ENCODE results near the gene GRIK3.

The GRIK3 gene

GRCh38 chr1:37047542-37047941 lies 13.2 kb upstream of the GRIK3 start:
- in situ Hi-C loops (cut with MboI; ENCODE audit: low sequenced_read_pairs) = no loop called here

- in situ Hi-C loops (cut with MboI; ENCODE audit: low sequenced_read_pairs) = no loop called here
Observed at GRCh38 chr1:37043101-37043500, 8.8 kb upstream of the GRIK3 start.

- in situ Hi-C loops (cut with MboI; ENCODE audit: low sequenced_read_pairs) = no loop called here
Observed at GRCh38 chr1:37042506-37042905, 8.2 kb upstream of the GRIK3 start.

GRCh38 chr1:37041483-37041882 lies 7.2 kb upstream of the GRIK3 start:
- in situ Hi-C loops (cut with MboI; ENCODE audit: low sequenced_read_pairs) = no loop called here

GRCh38 chr1:37040773-37041172 lies 6.5 kb upstream of the GRIK3 start:
- in situ Hi-C loops (cut with MboI; ENCODE audit: low sequenced_read_pairs) = no loop called here

- in situ Hi-C loops (cut with MboI; ENCODE audit: low sequenced_read_pairs) = no loop called here
Observed at GRCh38 chr1:37040261-37040660, 5.9 kb upstream of the GRIK3 start.

GRCh38 chr1:37038227-37039093 lies 4.1 kb upstream of the GRIK3 start:
- in situ Hi-C loops (cut with MboI; ENCODE audit: low sequenced_read_pairs) = no loop called here

GRCh38 chr1:37037690-37038089 lies 3.4 kb upstream of the GRIK3 start:
- in situ Hi-C loops (cut with MboI; ENCODE audit: low sequenced_read_pairs) = no loop called here

GRCh38 chr1:37036667-37037053 lies 2.3 kb upstream of the GRIK3 start:
- in situ Hi-C loops (cut with MboI; ENCODE audit: low sequenced_read_pairs) = no loop called here

GRCh38 chr1:37035796-37036666 lies 1.7 kb upstream of the GRIK3 start:
- in situ Hi-C loops (cut with MboI; ENCODE audit: low sequenced_read_pairs) = no loop called here

GRCh38 chr1:37035014-37035691 lies 838 bp upstream of the GRIK3 start:
- in situ Hi-C loops (cut with MboI; ENCODE audit: low sequenced_read_pairs) = no loop called here

- in situ Hi-C loops (cut with MboI; ENCODE audit: low sequenced_read_pairs) = no loop called here
Observed at GRCh38 chr1:37033355-37034101, 787 bp downstream of the GRIK3 start.

GRCh38 chr1:37032660-37033354 lies 1.5 kb downstream of the GRIK3 start:
- in situ Hi-C loops (cut with MboI; ENCODE audit: low sequenced_read_pairs) = no loop called here

GRCh38 chr1:37031871-37032270 lies 2.4 kb downstream of the GRIK3 start:
- in situ Hi-C loops (cut with MboI; ENCODE audit: low sequenced_read_pairs) = no loop called here

- in situ Hi-C loops (cut with MboI; ENCODE audit: low sequenced_read_pairs) = no loop called here
Observed at GRCh38 chr1:37031429-37031828, 2.9 kb downstream of the GRIK3 start.

- in situ Hi-C loops (cut with MboI; ENCODE audit: low sequenced_read_pairs) = no loop called here
Observed at GRCh38 chr1:37028981-37029617, 5.2 kb downstream of the GRIK3 start.

GRCh38 chr1:37021502-37021901 lies 12.8 kb downstream of the GRIK3 start:
- in situ Hi-C loops (cut with MboI; ENCODE audit: low sequenced_read_pairs) = no loop called here

- in situ Hi-C loops (cut with MboI; ENCODE audit: low sequenced_read_pairs) = no loop called here
Observed at GRCh38 chr1:37020653-37021277, 13.6 kb downstream of the GRIK3 start.

- in situ Hi-C loops (cut with MboI; ENCODE audit: low sequenced_read_pairs) = no loop called here
Observed at GRCh38 chr1:37018510-37018909, 15.8 kb downstream of the GRIK3 start.

Measured in HL-60/S4 (cell line).